ENCODE results near the gene INO80B. TPM values are rescaled to one million over a fixed set of nuclear protein-coding genes. Genes with fewer than 3 reads are reported as not detected.

Gene INO80B
- polyA plus RNA-seq, 1 donor (not counting 4 experiments of a cell fraction or from before 2014, with no cell fraction given), result 18.8 TPM

- Histone ChIP-seq H2AFZ (ENCODE audit: control insufficient read depth, low read length) (no peak overlapping the region), H3K27me3 (ENCODE audit: control insufficient read depth, extremely low read depth, insufficient read depth, low read length) (peaks cover 3% of the 10 kb centered on the region), H3K9ac (ENCODE audit: control insufficient read depth, extremely low read depth, insufficient read depth, low read length) (no peak overlapping the region), H3K36me3 (ENCODE audit: control insufficient read depth in 2 of 2, extremely low read depth in 1 of 2, insufficient read depth in 2 of 2, low read length in 2 of 2) (no peaks in the 10 kb centered on the region), H3K4me1 (ENCODE audit: control insufficient read depth, extremely low read depth, insufficient read depth, low read length) (peaks cover 20% of the 10 kb centered on the region), H3K9me1 (ENCODE audit: control insufficient read depth, extremely low read depth, insufficient read depth, low read length) (no peaks in the 10 kb centered on the region), H3K27ac (ENCODE audit: control insufficient read depth, insufficient read depth, low read length) (no peak overlapping the region), H3K4me3 (ENCODE audit: control insufficient read depth in 2 of 3, extremely low read depth in 1 of 3, insufficient read depth in 2 of 3, low read depth in 1 of 3, low read length in 3 of 3) (no peak overlapping the region), H3K79me2 (ENCODE audit: control insufficient read depth, insufficient read depth, low read length) (no peaks in the 10 kb centered on the region), H4K20me1 (ENCODE audit: control insufficient read depth, extremely low read depth, insufficient read depth, low read length) (no peaks in the 10 kb centered on the region), H3K9me3 (ENCODE audit: control insufficient read depth, low read depth, low read length) (no peaks in the 10 kb centered on the region), H3K4me2 (ENCODE audit: control insufficient read depth, extremely low read depth, insufficient read depth, low read depth, low read length) (no peak overlapping the region)
- dilution Hi-C loops (cut with MboI; ENCODE audit: extremely low pct_ligation_motif_present, low sequenced_read_pairs), result no loop called here
- FAIRE-seq (no peak), DNase-seq (ENCODE audit: low read depth, low spot score) (no peak)
- TF ChIP-seq CTCF (optimal IDR thresholded peaks at IDR 0.05 in 1 of 3, IDR thresholded peaks at IDR 0.05 in 1 of 3, conservative IDR thresholded peaks at IDR 0.05 in 1 of 3; ENCODE audit: extremely low read depth in 1 of 3, insufficient read depth in 2 of 3, low read length in 3 of 3) (no peak), EZH2 (IDR thresholded peaks at IDR 0.05; ENCODE audit: low read length) (no peak)
These were observed 37.7 kb upstream of the INO80B start for GRCh38 chr2:74417197-74417596.

- no peak for TF ChIP-seq EZH2 (IDR thresholded peaks at IDR 0.05; ENCODE audit: low read length)
- TF ChIP-seq CTCF (optimal IDR thresholded peaks at IDR 0.05 in 1 of 3, IDR thresholded peaks at IDR 0.05 in 1 of 3, conservative IDR thresholded peaks at IDR 0.05 in 1 of 3; ENCODE audit: extremely low read depth in 1 of 3, insufficient read depth in 2 of 3, low read length in 3 of 3), result no peak
- H3K27me3 ChIP-seq (ENCODE audit: control insufficient read depth, extremely low read depth, insufficient read depth, low read length), result peaks cover 3% of the 10 kb centered on the region
- no peaks in the 10 kb centered on the region for H3K9me3 ChIP-seq (ENCODE audit: control insufficient read depth, low read depth, low read length)
- H4K20me1 ChIP-seq (ENCODE audit: control insufficient read depth, extremely low read depth, insufficient read depth, low read length), result no peaks in the 10 kb centered on the region
- no peak for FAIRE-seq
- no peak overlapping the region for H3K4me2 ChIP-seq (ENCODE audit: control insufficient read depth, extremely low read depth, insufficient read depth, low read depth, low read length)
- H2AFZ ChIP-seq (ENCODE audit: control insufficient read depth, low read length), result no peak overlapping the region
- no peaks in the 10 kb centered on the region for H3K36me3 ChIP-seq (ENCODE audit: control insufficient read depth in 2 of 2, extremely low read depth in 1 of 2, insufficient read depth in 2 of 2, low read length in 2 of 2)
- no peak overlapping the region for H3K9ac ChIP-seq (ENCODE audit: control insufficient read depth, extremely low read depth, insufficient read depth, low read length)
- dilution Hi-C loops (cut with MboI; ENCODE audit: extremely low pct_ligation_motif_present, low sequenced_read_pairs), result no loop called here
- no peaks in the 10 kb centered on the region for H3K79me2 ChIP-seq (ENCODE audit: control insufficient read depth, insufficient read depth, low read length)
- no peak overlapping the region for H3K4me3 ChIP-seq (ENCODE audit: control insufficient read depth in 2 of 3, extremely low read depth in 1 of 3, insufficient read depth in 2 of 3, low read depth in 1 of 3, low read length in 3 of 3)
- no peaks in the 10 kb centered on the region for H3K9me1 ChIP-seq (ENCODE audit: control insufficient read depth, extremely low read depth, insufficient read depth, low read length)
- H3K4me1 ChIP-seq (ENCODE audit: control insufficient read depth, extremely low read depth, insufficient read depth, low read length), result peaks cover 24% of the 10 kb centered on the region
- no peak for DNase-seq (ENCODE audit: low read depth, low spot score)
- H3K27ac ChIP-seq (ENCODE audit: control insufficient read depth, insufficient read depth, low read length), result no peak overlapping the region
These were observed 37.1 kb upstream of the INO80B start for GRCh38 chr2:74417763-74418162.

All from keratinocyte (primary cell).